ENCODE data around the gene TFIP11.

DNA sequence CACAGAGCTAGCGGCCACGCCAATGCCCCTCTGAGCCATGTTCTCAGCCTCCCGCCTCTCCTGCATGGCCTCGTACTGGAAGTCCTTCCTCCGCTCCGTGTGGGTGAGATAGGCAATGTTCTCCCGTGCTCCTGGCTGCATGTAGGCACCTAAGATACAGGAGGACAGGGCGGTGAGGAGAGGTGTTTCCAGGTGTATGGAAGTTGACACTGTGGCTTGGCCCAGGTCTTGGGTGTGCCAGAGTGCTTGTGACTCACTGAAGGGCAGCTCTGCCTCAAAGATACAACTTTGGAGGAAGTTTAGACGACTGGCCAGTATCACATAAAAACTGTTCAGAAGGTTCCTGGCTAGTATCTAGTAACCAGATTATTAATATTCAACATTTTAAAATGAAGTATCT lies 20.1 kb downstream of the TFIP11 start:
- TF ChIP-seq PHF8 (IDR thresholded peaks at IDR 0.05; ENCODE audit: borderline replicate concordance, low read depth) (no peak), POLR2A (IDR thresholded peaks at IDR 0.05; ENCODE audit: low read length) (no peak), RFX5 (IDR thresholded peaks at IDR 0.05) (no peak), ZC3H11A (IDR thresholded peaks at IDR 0.05) (no peak), CEBPB (IDR thresholded peaks at IDR 0.05) (no peak), EHF (CRISPR knock-in tag; IDR thresholded peaks at IDR 0.05) (no peak), EP300 (IDR thresholded peaks at IDR 0.05) (no peak), NPAS2 (CRISPR knock-in tag; IDR thresholded peaks at IDR 0.05; ENCODE audit: borderline replicate concordance) (no peak), MAFK (IDR thresholded peaks at IDR 0.05; ENCODE audit: partially characterized antibody) (no peak), GATA3 (IDR thresholded peaks at IDR 0.05; ENCODE audit: borderline replicate concordance) (no peak), BHLHE40 (IDR thresholded peaks at IDR 0.05; ENCODE audit: low read depth, low read length) (no peak)
- TF ChIP-seq, protein P1, sequence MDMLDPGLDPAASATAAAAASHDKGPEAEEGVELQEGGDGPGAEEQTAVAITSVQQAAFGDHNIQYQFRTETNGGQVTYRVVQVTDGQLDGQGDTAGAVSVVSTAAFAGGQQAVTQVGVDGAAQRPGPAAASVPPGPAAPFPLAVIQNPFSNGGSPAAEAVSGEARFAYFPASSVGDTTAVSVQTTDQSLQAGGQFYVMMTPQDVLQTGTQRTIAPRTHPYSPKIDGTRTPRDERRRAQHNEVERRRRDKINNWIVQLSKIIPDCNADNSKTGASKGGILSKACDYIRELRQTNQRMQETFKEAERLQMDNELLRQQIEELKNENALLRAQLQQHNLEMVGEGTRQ (IDR thresholded peaks at IDR 0.05) = no peak
- TF ChIP-seq, protein P2, sequence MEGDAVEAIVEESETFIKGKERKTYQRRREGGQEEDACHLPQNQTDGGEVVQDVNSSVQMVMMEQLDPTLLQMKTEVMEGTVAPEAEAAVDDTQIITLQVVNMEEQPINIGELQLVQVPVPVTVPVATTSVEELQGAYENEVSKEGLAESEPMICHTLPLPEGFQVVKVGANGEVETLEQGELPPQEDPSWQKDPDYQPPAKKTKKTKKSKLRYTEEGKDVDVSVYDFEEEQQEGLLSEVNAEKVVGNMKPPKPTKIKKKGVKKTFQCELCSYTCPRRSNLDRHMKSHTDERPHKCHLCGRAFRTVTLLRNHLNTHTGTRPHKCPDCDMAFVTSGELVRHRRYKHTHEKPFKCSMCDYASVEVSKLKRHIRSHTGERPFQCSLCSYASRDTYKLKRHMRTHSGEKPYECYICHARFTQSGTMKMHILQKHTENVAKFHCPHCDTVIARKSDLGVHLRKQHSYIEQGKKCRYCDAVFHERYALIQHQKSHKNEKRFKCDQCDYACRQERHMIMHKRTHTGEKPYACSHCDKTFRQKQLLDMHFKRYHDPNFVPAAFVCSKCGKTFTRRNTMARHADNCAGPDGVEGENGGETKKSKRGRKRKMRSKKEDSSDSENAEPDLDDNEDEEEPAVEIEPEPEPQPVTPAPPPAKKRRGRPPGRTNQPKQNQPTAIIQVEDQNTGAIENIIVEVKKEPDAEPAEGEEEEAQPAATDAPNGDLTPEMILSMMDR (IDR thresholded peaks at IDR 0.05) = no peak
- TF ChIP-seq, protein P3, sequence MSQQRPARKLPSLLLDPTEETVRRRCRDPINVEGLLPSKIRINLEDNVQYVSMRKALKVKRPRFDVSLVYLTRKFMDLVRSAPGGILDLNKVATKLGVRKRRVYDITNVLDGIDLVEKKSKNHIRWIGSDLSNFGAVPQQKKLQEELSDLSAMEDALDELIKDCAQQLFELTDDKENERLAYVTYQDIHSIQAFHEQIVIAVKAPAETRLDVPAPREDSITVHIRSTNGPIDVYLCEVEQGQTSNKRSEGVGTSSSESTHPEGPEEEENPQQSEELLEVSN (IDR thresholded peaks at IDR 0.05; ENCODE audit: borderline replicate concordance, low read depth) = no peak

Measured in A549 (cell line).